SK-N-SH (cell line): ENCODE data around the gene C19orf73. TPM values are rescaled to one million over a fixed set of nuclear protein-coding genes. Genes with fewer than 3 reads are reported as not detected.
A peak's percentile ranks its signal among the peaks of the same experiment; 100 is the strongest.

ENCODE experiments used
- CTCF ChIA-PET: fragments of 300-600, 350-600 bp; formaldehyde crosslinking; extraction: SDS; loops from one replicate; lab custom pipeline; 2021; lab: Yijun Ruan, JAX
- POLR2A ChIA-PET: fragments of 350-600 bp; sonication (Branson Sonifier 250); formaldehyde crosslinking; extraction: SDS; loops from one replicate; lab custom pipeline; 2020; ENCODE audit warnings: antibody characterized with exemption, inconsistent platforms; lab: Yijun Ruan, JAX
- DNase-seq: peaks from one replicate; pipeline ENCODE4 v3.0.0; 2012
- H2AFZ ChIP-seq: fragments of 200-600 bp; sonication (generic); 2 replicates; pipeline ENCODE4 v1.8.1; 2016; ENCODE audit warnings: antibody characterized with exemption, mild to moderate bottlenecking, low read depth
- H3F3A ChIP-seq: fragments of 200-600 bp; sonication (generic); replicated peaks from 2 replicates; pipeline ENCODE3; 2016; ENCODE audit warnings: antibody characterized with exemption, mild to moderate bottlenecking; ENCODE audit not compliant: insufficient read depth
- H3K27ac ChIP-seq, 2 experiments: fragments of 200-500 bp in 1 of 2; fragments of 200-600 bp in 1 of 2; sonication (Bioruptor generic) in 1 of 2; sonication (generic), shearing (Covaris generic) in 1 of 2; 2 replicates each; pipeline versions ENCODE4 v1.5.1 to v1.6.1; 2014 to 2016; ENCODE audit warnings: low read depth in 2 of 2, inconsistent platforms in 1 of 2, low read length in 1 of 2, mild to moderate bottlenecking in 1 of 2, mixed read lengths in 1 of 2
- H3K27me3 ChIP-seq: fragments of 200-600 bp; sonication (generic), shearing (Covaris generic); 2 replicates; pipeline ENCODE4 v1.6.1; 2016; ENCODE audit warnings: mixed run types; ENCODE audit not compliant: insufficient read depth
- H3K36me3 ChIP-seq, 2 experiments: fragments of 200-500 bp in 1 of 2; fragments of 200-600 bp in 1 of 2; sonication (Bioruptor generic) in 1 of 2; sonication (generic) in 1 of 2; replicated peaks in 1 of 2; 2 replicates each; pipeline versions ENCODE3 to v1.5.1; 2014 to 2016; ENCODE audit warnings: low read length in 1 of 2, mild to moderate bottlenecking in 1 of 2; ENCODE audit not compliant: insufficient read depth in 2 of 2, control insufficient read depth in 1 of 2
- H3K4me1 ChIP-seq, 2 experiments: fragments of 200-500 bp in 1 of 2; fragments of 200-600 bp in 1 of 2; sonication (Bioruptor generic) in 1 of 2; sonication (generic), shearing (Covaris generic) in 1 of 2; 2 replicates each; pipeline versions ENCODE4 v1.5.1 to v1.6.1; 2014 to 2016; ENCODE audit warnings: low read depth in 1 of 2, low read length in 1 of 2, mixed run types in 1 of 2; ENCODE audit not compliant: insufficient read depth in 2 of 2, control insufficient read depth in 1 of 2
- H3K4me2 ChIP-seq: fragments of 200-600 bp; sonication (generic), shearing (Covaris generic); 2 replicates; pipeline ENCODE4 v1.6.1; 2017; ENCODE audit warnings: mixed run types
- H3K4me3 ChIP-seq, 2 experiments: fragments of 200-500 bp in 1 of 2; fragments of 200-600 bp in 1 of 2; sonication (Bioruptor generic) in 1 of 2; sonication (generic), shearing (Covaris generic) in 1 of 2; 2 replicates each; pipeline versions ENCODE4 v1.5.1 to v1.8.1; 2014 to 2016; ENCODE audit warnings: low read depth in 2 of 2, inconsistent platforms in 1 of 2, low read length in 1 of 2, mild to moderate bottlenecking in 1 of 2, mixed read lengths in 1 of 2, moderate library complexity in 1 of 2
- H3K79me2 ChIP-seq: fragments of 200-600 bp; sonication (generic); 2 replicates; pipeline ENCODE4 v1.8.1; 2017; ENCODE audit warnings: mild to moderate bottlenecking; ENCODE audit not compliant: insufficient read depth
- H3K9ac ChIP-seq: fragments of 200-600 bp; sonication (generic); 2 replicates; pipeline ENCODE4 v1.6.1; 2017; ENCODE audit warnings: mixed run types
- H3K9me2 ChIP-seq: fragments of 200-600 bp; sonication (generic); 2 replicates; pipeline ENCODE4 v1.6.1; 2017; ENCODE audit warnings: mixed run types
- H3K9me3 ChIP-seq: fragments of 200-600 bp; sonication (generic); 2 replicates; pipeline ENCODE4 v1.6.1; 2017; ENCODE audit warnings: mixed run types, mild to moderate bottlenecking, moderate library complexity
- H4K20me1 ChIP-seq: fragments of 200-600 bp; sonication (generic); 2 replicates; pipeline ENCODE4 v1.6.1; 2017; ENCODE audit warnings: mild to moderate bottlenecking, mixed run types; ENCODE audit not compliant: insufficient read depth
- CHD2 ChIP-seq: fragments of 150-350 bp; IDR thresholded peaks from 2 replicates; pipeline ENCODE4 v1.6.1; 2018; ENCODE audit warnings: low read length; ENCODE audit not compliant: partially characterized antibody
- ELF1 ChIP-seq: IDR thresholded peaks from 2 replicates; pipeline ENCODE4 v1.4.0; 2012
- EP300 ChIP-seq, 2 experiments: IDR thresholded peaks; 2 replicates each; pipeline versions ENCODE4 v1.4.0 to v1.6.1; 2012; ENCODE audit warnings: borderline replicate concordance in 1 of 2, low read depth in 1 of 2, low read length in 1 of 2
- EZH2phosphoT487 ChIP-seq: fragments of 200-600 bp; sonication (generic); IDR thresholded peaks from 2 replicates; pipeline ENCODE4 v1.6.1; 2017; ENCODE audit warnings: low read depth, mixed run types, mild to moderate bottlenecking, antibody characterized with exemption, moderate library complexity, borderline replicate concordance
- FOXJ3 ChIP-seq: sonication (generic); formaldehyde crosslinking; IDR thresholded peaks from 2 replicates; pipeline ENCODE4 v1.5.1; 2020; ENCODE audit warnings: mild to moderate bottlenecking, missing genetic modification reagents
- IRF3 ChIP-seq: fragments of 150-350 bp; IDR thresholded peaks from 2 replicates; pipeline ENCODE4 v1.6.1; 2016; ENCODE audit warnings: mild to moderate bottlenecking, low read depth, low read length
- MEF2A ChIP-seq: IDR thresholded peaks from 2 replicates; pipeline ENCODE4 v1.4.0; 2012; ENCODE audit warnings: low read depth, borderline replicate concordance
- NFIC ChIP-seq: IDR thresholded peaks from 2 replicates; pipeline ENCODE4 v1.4.0; 2012; ENCODE audit warnings: borderline replicate concordance
- NRF1 ChIP-seq: IDR thresholded peaks from 2 replicates; pipeline ENCODE4 v1.6.1; 2012; ENCODE audit warnings: low read depth, mild to moderate bottlenecking, low read length
- POLR2AphosphoS5 ChIP-seq: IDR thresholded peaks from 2 replicates; pipeline ENCODE4 v1.6.1; 2012; ENCODE audit warnings: low read depth, low read length
- RAD21 ChIP-seq: IDR thresholded peaks from 2 replicates; pipeline ENCODE4 v1.6.1; 2012; ENCODE audit warnings: mild to moderate bottlenecking, low read length
- RFX5 ChIP-seq: IDR thresholded peaks from 2 replicates; pipeline ENCODE4 v1.6.1; 2012; ENCODE audit warnings: mild to moderate bottlenecking, improper control_type of control experiment, low read length
- RXRA ChIP-seq: IDR thresholded peaks from 2 replicates; pipeline ENCODE4 v1.4.0; 2012; ENCODE audit warnings: low read depth, mild to moderate bottlenecking, borderline replicate concordance
- SIN3A ChIP-seq: IDR thresholded peaks from 2 replicates; pipeline ENCODE4 v1.6.1; 2012; ENCODE audit warnings: low read depth, mild to moderate bottlenecking, low read length, moderate library complexity, borderline replicate concordance
- USF2 ChIP-seq: fragments of 150-350 bp; IDR thresholded peaks from 2 replicates; pipeline ENCODE4 v1.6.1; 2017; ENCODE audit warnings: antibody characterized with exemption, low read length, low read depth, borderline replicate concordance
- YY1 ChIP-seq: IDR thresholded peaks from 2 replicates; pipeline ENCODE4 v1.4.0; 2012; ENCODE audit warnings: low read depth, mild to moderate bottlenecking
- ZBTB33 ChIP-seq: IDR thresholded peaks from 2 replicates; pipeline ENCODE4 v1.4.0; 2012; ENCODE audit warnings: low read depth, borderline replicate concordance
- WGBS: methylation state at CpG from one replicate; pipeline ENCODE4 v1.1.6; 2017; ENCODE audit warnings: low lambda C conversion rate; 5-methylcytosine and 5-hydroxymethylcytosine counted together
- polyA plus RNA-seq, 3 experiments: library from polyadenylated mRNA; depleted of rRNA; stranded (reverse); fragments of >200 nt; gene quantifications; 2 replicates each; pipeline ENCODE4 v1.2.3, GENCODE V29; 2012

C19orf73 gene
- polyA plus RNA-seq, 1 of the 3 experiments (the other 2 are of a cell fraction) = 3.0 TPM

GRCh38 chr19:49104229-49104864 is 14.6 kb downstream of the C19orf73 start:
- WGBS = 90% methylated on average over 30 of the region's 30 CpGs
- Histone ChIP-seq H3K9ac (no peak overlapping the region), H3K27ac (no peak overlapping the region), H4K20me1 (peaks cover 55% of the 10 kb centered on the region), H3K27me3 (no peaks in the 10 kb centered on the region), H3K4me1 (peaks cover 0 to 3% of the 10 kb centered on the region in 2 experiments; a peak in 1 of 4 replicates), H3K79me2 (peaks cover 37% of the 10 kb centered on the region), H3K4me3 (no peak overlapping the region), H3K9me3 (no peaks in the 10 kb centered on the region), H3K9me2 (no peaks in the 10 kb centered on the region), H3K36me3 (peaks cover 43 to 81% of the 10 kb centered on the region in 2 experiments), H3F3A (peaks cover 56% of the 10 kb centered on the region)
- ChIA-PET CTCF (interaction anchor here (0.9 to 2.9 kb wide), 7 partner anchors 16 to 121 kb away, joined by 3 to 19 read pairs (median 10); partner anchors contain the start of gene PPFIA3), POLR2A (no interaction called here)
- TF ChIP-seq NFIC (no peak), POLR2AphosphoS5 (peak; percentile 36; the same call in 1 of the 2 replicates)
- TF ChIP-seq, all 33 proteins: peak for 1
- no peak overlapping the region for H2AFZ ChIP-seq
- H3K4me2 ChIP-seq = no peak overlapping the region
- DNase-seq = no peak

GRCh38 chr19:49103331-49104085 is 15.4 kb downstream of the C19orf73 start:
- 94% methylated on average over 22 of the region's 33 CpGs for WGBS
- H3K27me3 ChIP-seq = no peaks in the 10 kb centered on the region
- H3K27ac ChIP-seq = no peak overlapping the region
- peaks cover 55% of the 10 kb centered on the region for H4K20me1 ChIP-seq
- H3K9ac ChIP-seq = no peak overlapping the region
- no peak for DNase-seq
- no peaks in the 10 kb centered on the region for H3K9me3 ChIP-seq
- H2AFZ ChIP-seq = no peak overlapping the region
- POLR2A ChIA-PET = no interaction called here
- H3K4me1 ChIP-seq = peaks cover 0 to 3% of the 10 kb centered on the region in 2 experiments; a peak in 1 of 4 replicates
- H3K79me2 ChIP-seq = peaks cover 46% of the 10 kb centered on the region
- peaks cover 53% of the 10 kb centered on the region for H3F3A ChIP-seq
- no peak overlapping the region for H3K4me2 ChIP-seq
- TF ChIP-seq ZBTB33 = no peak
- no peak for TF ChIP-seq IRF3
- no peak for TF ChIP-seq RAD21
- no peak for TF ChIP-seq EZH2phosphoT487
- TF ChIP-seq ELF1 = no peak
- no peak for TF ChIP-seq YY1
- TF ChIP-seq MEF2A = no peak
- TF ChIP-seq EP300 (IDR thresholded peaks at IDR 0.05; ENCODE audit: borderline replicate concordance in 1 of 2, low read depth in 1 of 2, low read length in 1 of 2) = no peak
- no peak for TF ChIP-seq FOXJ3 (CRISPR knock-in tag)
- no peak for TF ChIP-seq SIN3A
- TF ChIP-seq RFX5 = no peak
- TF ChIP-seq NRF1 = no peak
- TF ChIP-seq USF2 = no peak
- TF ChIP-seq CHD2 = no peak
- no peak for TF ChIP-seq RXRA
- no peaks in the 10 kb centered on the region for H3K9me2 ChIP-seq
- H3K36me3 ChIP-seq = peaks cover 47 to 81% of the 10 kb centered on the region in 2 experiments
- no peak overlapping the region for H3K4me3 ChIP-seq
- CTCF ChIA-PET = interaction anchor here (1.2 to 1.3 kb wide), 2 partner anchors 16 to 95 kb away, joined by 4 read pairs; no protein-coding TSS in a partner anchor
